Fibroblast of mammary gland (primary cell): ENCODE measurements around the gene CYP27B1.

Experiments used
- DNase-seq: peaks from one replicate; pipeline ENCODE4 v3.0.0-alpha.2; 2010; ENCODE audit warnings: low read depth
- H3K4me3 ChIP-seq: 2 replicates; pipeline ENCODE4 v1.5.1; 2011; ENCODE audit warnings: low read depth, mild to moderate bottlenecking, low read length, moderate library complexity; ENCODE audit not compliant: control insufficient read depth
- TF ChIP-seq, protein P1 (sequence below): conservative IDR thresholded peaks from 2 replicates; pipeline ENCODE4 v1.5.1; 2011; ENCODE audit warnings: low read depth, low read length, inconsistent platforms; ENCODE audit not compliant: control insufficient read depth, insufficient read depth

The CYP27B1 gene, protein sequence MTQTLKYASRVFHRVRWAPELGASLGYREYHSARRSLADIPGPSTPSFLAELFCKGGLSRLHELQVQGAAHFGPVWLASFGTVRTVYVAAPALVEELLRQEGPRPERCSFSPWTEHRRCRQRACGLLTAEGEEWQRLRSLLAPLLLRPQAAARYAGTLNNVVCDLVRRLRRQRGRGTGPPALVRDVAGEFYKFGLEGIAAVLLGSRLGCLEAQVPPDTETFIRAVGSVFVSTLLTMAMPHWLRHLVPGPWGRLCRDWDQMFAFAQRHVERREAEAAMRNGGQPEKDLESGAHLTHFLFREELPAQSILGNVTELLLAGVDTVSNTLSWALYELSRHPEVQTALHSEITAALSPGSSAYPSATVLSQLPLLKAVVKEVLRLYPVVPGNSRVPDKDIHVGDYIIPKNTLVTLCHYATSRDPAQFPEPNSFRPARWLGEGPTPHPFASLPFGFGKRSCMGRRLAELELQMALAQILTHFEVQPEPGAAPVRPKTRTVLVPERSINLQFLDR

DNA sequence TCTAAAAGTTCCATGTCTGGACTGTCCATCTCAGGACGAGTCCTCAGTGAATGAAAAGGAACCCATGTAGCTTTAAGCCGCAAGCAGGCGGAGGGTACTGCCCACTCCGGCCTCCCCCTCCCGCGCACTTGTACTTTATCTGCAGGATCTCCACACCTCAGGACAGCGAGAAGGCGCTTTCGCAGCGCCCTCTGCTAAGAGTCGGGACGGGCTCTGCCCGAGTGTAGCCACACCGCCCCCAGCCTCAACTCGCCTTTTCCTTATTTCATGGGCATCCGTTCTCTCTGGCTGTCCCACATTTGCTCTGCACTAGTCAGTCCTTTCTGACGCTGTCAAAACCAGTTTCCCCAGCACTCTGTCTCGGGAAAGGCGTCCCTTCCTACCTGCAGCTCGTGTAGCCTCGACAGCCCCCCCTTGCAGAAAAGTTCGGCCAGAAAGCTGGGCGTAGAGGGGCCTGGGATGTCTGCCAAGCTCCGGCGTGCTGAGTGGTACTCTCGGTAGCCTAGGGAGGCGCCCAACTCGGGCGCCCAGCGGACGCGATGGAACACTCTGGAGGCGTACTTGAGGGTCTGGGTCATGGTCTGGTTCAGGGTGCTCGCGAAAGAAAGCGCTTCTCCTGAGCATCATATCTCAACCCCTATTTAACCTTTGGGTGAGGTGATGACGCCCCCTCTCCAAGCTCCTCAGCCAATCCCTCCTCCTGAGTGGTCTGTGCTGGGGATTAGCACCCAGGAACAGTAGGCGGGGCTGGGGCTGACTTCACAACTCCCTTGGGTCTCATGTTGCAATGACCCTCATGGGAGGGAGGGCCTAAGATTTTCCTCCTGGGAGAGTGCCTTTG, at the start of gene CYP27B1:
Gene CYP27B1 (minus strand): TSS at position 615 of the 841 bp plus-strand sequence. CDS start 37 bp downstream, at position 578.
- DNase-seq, result peak; percentile 53
- TF ChIP-seq, protein P1, sequence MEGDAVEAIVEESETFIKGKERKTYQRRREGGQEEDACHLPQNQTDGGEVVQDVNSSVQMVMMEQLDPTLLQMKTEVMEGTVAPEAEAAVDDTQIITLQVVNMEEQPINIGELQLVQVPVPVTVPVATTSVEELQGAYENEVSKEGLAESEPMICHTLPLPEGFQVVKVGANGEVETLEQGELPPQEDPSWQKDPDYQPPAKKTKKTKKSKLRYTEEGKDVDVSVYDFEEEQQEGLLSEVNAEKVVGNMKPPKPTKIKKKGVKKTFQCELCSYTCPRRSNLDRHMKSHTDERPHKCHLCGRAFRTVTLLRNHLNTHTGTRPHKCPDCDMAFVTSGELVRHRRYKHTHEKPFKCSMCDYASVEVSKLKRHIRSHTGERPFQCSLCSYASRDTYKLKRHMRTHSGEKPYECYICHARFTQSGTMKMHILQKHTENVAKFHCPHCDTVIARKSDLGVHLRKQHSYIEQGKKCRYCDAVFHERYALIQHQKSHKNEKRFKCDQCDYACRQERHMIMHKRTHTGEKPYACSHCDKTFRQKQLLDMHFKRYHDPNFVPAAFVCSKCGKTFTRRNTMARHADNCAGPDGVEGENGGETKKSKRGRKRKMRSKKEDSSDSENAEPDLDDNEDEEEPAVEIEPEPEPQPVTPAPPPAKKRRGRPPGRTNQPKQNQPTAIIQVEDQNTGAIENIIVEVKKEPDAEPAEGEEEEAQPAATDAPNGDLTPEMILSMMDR, result no peak
- peak within 1 kb of the TSS; percentile 29 for H3K4me3 ChIP-seq

DNA sequence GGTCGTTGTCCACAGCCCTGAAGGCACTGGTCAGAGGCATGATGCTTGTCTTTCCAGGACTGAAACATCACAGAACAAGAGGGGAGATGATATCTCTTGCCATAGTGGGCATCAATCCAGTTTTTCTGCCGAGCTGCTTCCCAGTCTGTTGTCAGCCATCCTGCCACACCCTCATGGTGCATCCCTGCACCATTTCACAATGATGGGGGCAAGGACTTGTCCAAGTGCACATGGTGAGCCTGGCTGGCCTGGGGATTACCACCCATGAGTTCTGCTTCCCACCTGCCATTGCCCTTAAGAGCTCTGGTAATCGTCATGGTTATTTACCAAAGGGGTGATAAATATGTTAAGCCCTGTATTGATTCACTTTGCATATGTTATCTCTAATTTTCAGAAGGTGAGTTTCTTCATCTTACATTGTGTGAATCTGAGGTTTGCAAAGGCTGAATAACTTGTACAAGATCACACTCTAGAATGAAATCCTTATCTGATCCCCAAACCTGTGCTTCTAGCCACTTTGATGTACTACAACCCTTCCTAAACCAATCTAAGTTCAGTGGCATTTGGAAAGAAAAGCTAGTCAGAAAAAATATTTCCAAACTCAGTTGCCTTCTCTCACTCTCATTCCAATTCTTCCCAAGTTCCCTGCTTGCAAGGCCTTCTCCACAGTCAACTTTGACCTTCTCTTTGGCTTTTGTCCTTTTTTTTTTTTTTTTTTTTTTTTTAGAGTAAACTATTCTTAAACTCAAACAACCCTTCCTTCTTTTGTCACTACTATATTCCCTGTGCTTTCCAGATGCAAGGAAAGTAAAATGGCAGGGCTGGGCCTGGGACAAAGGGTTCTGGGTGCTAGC, 49.4 kb upstream of the CYP27B1 start:
- TF ChIP-seq, protein P1, result no peak
- no peak overlapping the region for H3K4me3 ChIP-seq

DNA sequence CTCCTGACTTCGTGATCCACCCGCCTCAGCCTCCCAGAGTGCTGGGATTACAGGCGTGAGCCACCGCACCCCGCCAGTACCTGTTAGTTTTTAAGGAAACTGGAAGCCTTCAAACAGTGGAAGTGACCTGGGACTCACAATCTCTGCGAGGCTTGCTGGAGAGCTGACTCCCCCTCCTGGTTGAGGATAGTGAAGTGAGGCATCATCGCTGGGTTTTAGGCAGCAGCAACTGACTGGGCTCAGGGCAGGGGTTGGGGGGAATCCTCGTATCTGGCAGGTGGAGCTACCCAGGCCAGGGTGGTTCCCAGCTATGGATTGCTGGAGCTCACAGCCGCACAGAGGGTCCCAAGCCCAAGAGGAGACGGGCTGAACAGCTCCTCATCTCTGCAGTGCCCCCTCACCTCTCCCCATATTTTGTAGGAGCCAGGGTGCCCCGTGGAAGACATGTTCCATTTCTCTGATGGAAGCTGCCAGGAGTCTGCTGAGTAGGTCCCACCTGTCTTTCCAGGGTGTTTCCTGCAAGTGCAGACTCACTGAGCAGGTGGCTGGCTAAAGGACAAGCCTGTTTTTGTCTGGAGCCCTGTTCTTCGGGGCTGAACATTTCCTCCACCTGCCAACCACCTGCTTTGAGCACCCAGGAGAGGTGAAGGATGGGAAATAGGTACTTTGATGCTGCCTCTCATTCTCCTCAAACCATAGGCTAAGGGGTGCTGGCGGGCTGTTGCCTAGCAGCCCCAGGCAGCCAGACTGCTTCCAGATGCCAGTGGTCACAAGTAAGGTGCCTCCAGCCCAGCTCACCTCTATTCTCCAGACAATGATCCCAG, 48.5 kb upstream of the CYP27B1 start:
- TF ChIP-seq, protein P1, result peak; percentile 12
- no peak for DNase-seq
- no peak overlapping the region for H3K4me3 ChIP-seq

More for the DNA sequence above, 49.4 kb upstream of the CYP27B1 start:
- DNase-seq, result no peak

DNA sequence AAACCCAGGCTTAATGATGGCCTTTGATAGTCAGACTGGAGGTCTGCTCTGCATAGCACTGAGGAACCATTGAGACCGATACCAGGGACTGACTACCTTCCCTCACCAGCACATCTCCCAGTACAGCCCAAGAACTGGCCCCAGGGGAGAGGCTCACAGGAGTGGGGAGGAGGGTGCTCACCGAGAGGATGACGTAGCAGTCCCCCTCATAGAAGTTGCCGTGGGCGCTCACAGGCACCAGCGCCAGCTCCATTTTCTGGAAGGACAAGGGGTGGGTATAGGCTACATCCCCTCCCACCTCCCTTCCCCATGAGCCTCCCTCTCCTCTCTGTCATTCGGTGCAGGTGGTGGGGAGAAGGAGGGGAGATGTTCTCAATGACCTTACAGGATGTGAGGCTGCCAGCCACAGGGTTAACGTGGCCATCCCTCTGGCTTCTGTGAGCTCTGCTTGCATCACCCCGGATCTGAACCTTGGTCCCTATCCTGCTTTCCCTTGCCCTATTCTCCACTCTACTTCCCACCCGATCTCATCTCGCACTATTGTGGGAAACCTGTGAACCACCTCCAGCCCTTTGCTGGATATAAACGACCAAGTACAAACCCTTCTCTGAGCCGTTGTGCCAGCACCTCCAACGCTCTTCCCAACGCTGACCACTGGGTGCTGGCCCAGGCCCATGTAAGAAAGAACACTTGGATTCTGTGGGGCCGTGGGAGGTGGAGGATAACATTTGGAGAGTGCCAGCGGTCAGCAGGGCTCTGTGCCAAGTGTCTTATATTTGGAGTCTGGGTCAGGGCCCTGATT, 47.3 kb upstream of the CYP27B1 start:
- TF ChIP-seq, protein P1, result peak; percentile 14
- DNase-seq, result peak; percentile 71
- H3K4me3 ChIP-seq, result no peak overlapping the region

DNA sequence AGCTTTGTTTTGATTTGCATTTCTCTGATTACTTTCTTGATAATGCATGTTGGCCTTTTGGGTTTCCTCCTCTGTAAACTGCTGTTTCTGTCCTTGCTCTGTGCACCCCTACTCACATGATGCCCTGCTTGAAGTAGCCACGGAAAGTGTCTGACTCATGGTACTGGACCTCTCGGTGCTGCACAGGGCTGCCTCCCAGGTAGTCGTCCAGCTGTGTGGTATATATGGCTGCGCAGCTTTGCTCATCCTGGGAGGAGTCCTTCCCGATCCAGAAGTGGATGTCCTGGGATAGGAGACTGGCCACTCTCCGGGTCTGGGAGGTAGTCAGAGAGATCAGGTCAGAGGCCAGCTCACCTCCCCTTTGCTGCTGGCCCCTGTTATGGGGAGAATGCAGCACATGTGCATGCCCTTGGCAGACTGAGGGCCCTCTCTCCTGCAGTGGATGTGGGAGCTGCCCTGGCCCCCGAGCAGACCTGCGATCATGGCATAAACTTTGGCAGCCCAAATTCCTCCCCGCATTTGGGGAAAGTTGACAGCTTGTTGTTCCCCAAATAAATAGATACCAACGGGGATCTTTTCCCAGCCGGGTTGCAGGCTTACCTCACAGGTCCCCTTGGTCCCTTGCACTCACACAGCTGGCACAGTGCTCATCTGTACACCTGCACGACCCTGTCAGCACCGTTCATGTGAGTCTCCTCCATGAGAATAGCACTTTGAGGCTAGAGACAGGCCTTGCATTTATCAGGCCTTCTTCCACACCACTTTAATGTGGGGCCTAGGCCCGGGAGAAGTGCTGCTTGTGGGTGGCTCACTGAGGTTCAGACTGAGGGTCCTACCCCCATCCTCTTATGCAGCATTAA, 46.5 kb upstream of the CYP27B1 start:
- DNase-seq, result no peak
- TF ChIP-seq, protein P1, result no peak
- H3K4me3 ChIP-seq, result no peak overlapping the region
